RWPE1 (cell line): ENCODE results near the gene PPP1R9A.

Source experiments
- CTCF ChIA-PET: fragments of 350-600 bp; sonication (Branson Sonifier 250); formaldehyde crosslinking; extraction: SDS; loops from one replicate; lab custom pipeline; 2021; lab: Yijun Ruan, JAX
- POLR2A ChIA-PET: fragments of 400-600 bp; formaldehyde crosslinking; extraction: SDS; loops from one replicate; lab custom pipeline; 2020; ENCODE audit warnings: antibody characterized with exemption; ENCODE audit not compliant: low non-redundant PET; lab: Yijun Ruan, JAX
- DNase-seq: peaks from one replicate; pipeline ENCODE4 v3.0.0; 2012; ENCODE audit warnings: low spot score
- H3K27ac ChIP-seq: fragments of 450-650 bp; 2 replicates; pipeline ENCODE4 v1.5.1; 2017
- CTCF ChIP-seq: fragments of 450-650 bp; conservative IDR thresholded peaks from 2 replicates; pipeline ENCODE4 v1.5.1; 2017; ENCODE audit warnings: low read depth, mild to moderate bottlenecking

PPP1R9A gene

DNA sequence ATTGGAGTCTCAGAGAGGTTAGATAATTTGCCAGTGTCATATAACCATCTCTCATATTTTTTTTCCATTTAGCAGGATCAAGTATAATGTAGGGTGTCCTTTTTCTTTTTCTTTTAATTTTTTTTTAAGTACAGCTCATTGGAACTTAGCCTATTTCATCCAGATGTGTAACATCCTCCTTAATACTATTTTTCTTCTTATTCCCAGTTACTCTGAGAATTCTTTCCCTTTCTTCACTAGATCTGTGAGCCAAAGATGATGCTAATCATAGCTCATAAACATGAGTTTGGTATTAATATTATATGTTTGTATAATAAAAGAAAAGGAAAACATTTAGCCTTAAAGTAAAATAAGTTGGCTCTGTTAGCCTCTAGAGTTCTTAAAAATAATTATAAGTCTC, 32.8 kb downstream of the PPP1R9A start:
- no peak for TF ChIP-seq CTCF
- DNase-seq: no peak
- no peak overlapping the region for H3K27ac ChIP-seq
- ChIA-PET CTCF (interaction anchor here (0.7 kb wide), 1 partner anchor 652 kb away, joined by 7 read pairs; no protein-coding TSS in a partner anchor), POLR2A (no interaction called here)

- DNase-seq: no peak
- CTCF ChIA-PET: interaction anchor here (0.5 kb wide), 1 partner anchor 143 kb away, joined by 3 read pairs; no protein-coding TSS in a partner anchor
- no peak overlapping the region for H3K27ac ChIP-seq
- TF ChIP-seq CTCF: no peak
- POLR2A ChIA-PET: no interaction called here
Measured at GRCh38 chr7:94941844-94942632, 34.6 kb downstream of the PPP1R9A start.

DNA sequence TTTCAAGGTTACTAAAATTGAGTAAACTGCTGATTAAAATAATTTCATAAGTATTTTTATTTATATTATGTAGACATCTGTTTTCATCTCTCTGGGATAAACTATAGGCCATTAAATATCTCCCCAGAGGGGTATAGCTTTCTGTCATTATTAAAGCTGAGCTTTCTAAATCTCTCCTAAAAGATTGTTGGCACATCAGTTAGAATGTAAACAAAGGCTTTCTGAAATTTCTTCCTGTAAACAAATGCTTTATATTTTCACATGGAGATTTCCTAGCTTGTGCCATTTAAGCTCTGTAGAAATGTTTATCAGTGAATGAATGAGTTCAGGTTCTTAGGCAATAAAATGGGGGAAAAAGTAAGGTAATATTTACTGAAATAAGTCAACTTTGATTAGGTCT, 35.7 kb downstream of the PPP1R9A start:
- DNase-seq: no peak
- POLR2A ChIA-PET: no interaction called here
- no peak overlapping the region for H3K27ac ChIP-seq
- TF ChIP-seq CTCF: no peak
- CTCF ChIA-PET: no interaction called here

DNA sequence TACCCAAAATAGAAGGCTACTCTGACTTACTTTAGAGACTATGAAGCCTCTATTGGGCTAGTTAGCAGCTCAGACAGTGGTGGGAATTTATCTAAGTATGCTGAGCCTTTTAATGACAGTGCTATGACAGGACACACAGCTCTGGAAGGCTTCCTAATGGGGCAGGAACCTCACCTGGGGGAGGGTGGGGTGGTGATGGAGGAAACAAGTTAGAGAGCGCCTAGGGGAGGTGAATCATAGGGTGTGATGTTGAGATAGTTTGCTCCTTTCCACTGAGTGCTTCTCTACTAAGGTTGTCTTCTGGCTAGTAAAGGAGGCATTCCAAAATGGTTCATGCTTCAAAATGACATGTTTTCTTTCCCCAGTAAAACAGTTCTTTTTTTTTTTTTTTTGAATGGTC, 42.1 kb downstream of the PPP1R9A start:
- CTCF ChIA-PET: interaction anchor here (0.6 kb wide), 1 partner anchor 96 kb away, joined by 3 read pairs; no protein-coding TSS in a partner anchor
- POLR2A ChIA-PET: no interaction called here
- peak; percentile 20 for DNase-seq
- no peak for TF ChIP-seq CTCF
- no peak overlapping the region for H3K27ac ChIP-seq

GRCh38 chr7:94955807-94956206, 48.4 kb downstream of the PPP1R9A start:
- ChIA-PET CTCF (no interaction called here), POLR2A (no interaction called here)
- DNase-seq: no peak
- TF ChIP-seq CTCF: no peak
- no peak overlapping the region for H3K27ac ChIP-seq

GRCh38 chr7:94957061-94957460, 49.7 kb downstream of the PPP1R9A start:
- no peak for DNase-seq
- ChIA-PET POLR2A (no interaction called here), CTCF (no interaction called here)
- TF ChIP-seq CTCF: no peak
- no peak overlapping the region for H3K27ac ChIP-seq
